Natural killer cell (primary cell): ENCODE results near the gene L3MBTL2. TPM values are rescaled to one million over a fixed set of nuclear protein-coding genes. Genes with fewer than 3 reads are reported as not detected.
A peak's percentile ranks its signal among the peaks of the same experiment; 100 is the strongest.

ENCODE experiments used
- ATAC-seq, 3 donors: fragments of 150-1000 bp in 2 of 3; fragments of 200-7000 bp in 1 of 3; cut with Tn5 transposase; 1 replicate in 1 of 3; 2 replicates in 2 of 3; pipeline ENCODE4 v1.10.0; 2021; ENCODE audit warnings: mild to moderate bottlenecking in 2 of 3, moderate library complexity in 2 of 3
- DNase-seq, 2 donors: peaks; one replicate each; pipeline versions ENCODE4 v3.0.0 to v3.0.0-alpha.2; 2013 to 2021; ENCODE audit warnings: mixed read lengths in 1 of 2
- H3K27ac ChIP-seq: one replicate; pipeline ENCODE4 v1.5.1; 2013; ENCODE audit warnings: mild to moderate bottlenecking, low read length
- H3K27me3 ChIP-seq: one replicate; pipeline ENCODE4 v1.6.1; 2013; ENCODE audit warnings: low read length; ENCODE audit not compliant: control insufficient read depth, insufficient read depth
- H3K36me3 ChIP-seq: one replicate; pipeline ENCODE4 v1.6.1; 2013; ENCODE audit warnings: low read length; ENCODE audit not compliant: control insufficient read depth, insufficient read depth
- H3K4me1 ChIP-seq: one replicate; pipeline ENCODE4 v1.6.1; 2013; ENCODE audit warnings: low read length; ENCODE audit not compliant: control insufficient read depth, insufficient read depth
- H3K4me3 ChIP-seq: one replicate; pipeline ENCODE4 v1.5.1; 2013; ENCODE audit warnings: low read length
- H3K9me3 ChIP-seq: one replicate; pipeline ENCODE4 v1.6.1; 2013; ENCODE audit warnings: low read length; ENCODE audit not compliant: control insufficient read depth, insufficient read depth
- H3K27ac Mint-ChIP-seq, 2 donors: one replicate each; pipeline ENCODE4 v1.8.0; 2022; ENCODE audit warnings: mild to moderate bottlenecking in 2 of 2, mixed read lengths in 2 of 2, moderate library complexity in 1 of 2
- H3K27me3 Mint-ChIP-seq, 2 donors: one replicate each; pipeline ENCODE4 v1.8.0; 2022; ENCODE audit warnings: low read depth in 2 of 2, mixed read lengths in 2 of 2
- H3K36me3 Mint-ChIP-seq: one replicate; pipeline ENCODE4 v1.8.0; 2022; ENCODE audit warnings: mixed read lengths
- H3K4me1 Mint-ChIP-seq, 2 donors: one replicate each; pipeline ENCODE4 v1.8.0; 2022; ENCODE audit warnings: mixed read lengths in 2 of 2
- H3K4me3 Mint-ChIP-seq: one replicate; pipeline ENCODE4 v1.8.0; 2022; ENCODE audit warnings: mild to moderate bottlenecking, moderate library complexity, mixed read lengths
- H3K9me3 Mint-ChIP-seq, 2 donors: one replicate each; pipeline ENCODE4 v1.8.0; 2022; ENCODE audit warnings: mixed read lengths in 2 of 2
- CTCF ChIP-seq: fragments of 200-600 bp; IDR thresholded peaks from one replicate; pipeline ENCODE4 v1.8.0; 2022; ENCODE audit warnings: antibody characterized with exemption
- WGBS: methylation state at CpG from one replicate; pipeline ENCODE4 v1.1.7; 2013; ENCODE audit warnings: missing lambda C conversion rate; ENCODE audit not compliant: insufficient coverage; 5-methylcytosine and 5-hydroxymethylcytosine counted together
- intact Hi-C: fragments of 100-400 bp; cut with micrococcal nuclease; formaldehyde crosslinking; loops from one replicate; pipeline ENCODE4 v1.14.2; 2022
- total RNA-seq, 4 donors: library from RNA; stranded (reverse); fragments of 120-200 nt in 1 of 4; gene quantifications; one replicate each; pipeline versions ENCODE4 v1.2.3 to v1.2.4, GENCODE V29; 2013 to 2022

L3MBTL2 gene
- total RNA-seq, 3 donors from 2014 or later (not counting 1 experiment from before 2014, with no cell fraction given) = 25.2 to 32.1 (median 31.7) TPM

- 100% methylated on average over 3 of the region's 3 CpGs for WGBS
Observed at GRCh38 chr22:41171996-41172395, 33.1 kb upstream of the L3MBTL2 start.

GRCh38 chr22:41175546-41175945 is 29.6 kb upstream of the L3MBTL2 start:
- intact Hi-C loops = no loop called here
- Mint-ChIP-seq H3K4me1 (peaks cover 0 to 4% of the 10 kb centered on the region in 2 donors), H3K36me3 (peaks cover 8% of the 10 kb centered on the region), H3K4me3 (no peak overlapping the region), H3K27me3 (no peaks in the 10 kb centered on the region), H3K9me3 (no peaks in the 10 kb centered on the region), H3K27ac (no peak overlapping the region)
- peaks cover 85% of the 10 kb centered on the region for H3K36me3 ChIP-seq
- ATAC-seq (no peak), DNase-seq (no peak)
- no peak overlapping the region for H3K27ac ChIP-seq
- no peak for TF ChIP-seq CTCF
- no peaks in the 10 kb centered on the region for H3K4me1 ChIP-seq
- no peaks in the 10 kb centered on the region for H3K27me3 ChIP-seq
- no peaks in the 10 kb centered on the region for H3K9me3 ChIP-seq
- WGBS = 66% methylated on average over 2 of the region's 2 CpGs
- H3K4me3 ChIP-seq = no peak overlapping the region

More at GRCh38 chr22:41171996-41172395, 33.1 kb upstream of the L3MBTL2 start:
- no peak for DNase-seq
- Mint-ChIP-seq H3K4me1 (no peaks in the 10 kb centered on the region), H3K9me3 (no peaks in the 10 kb centered on the region), H3K4me3 (no peak overlapping the region), H3K27ac (peak overlapping the region in 1 of 2 donors; percentile 26), H3K27me3 (no peaks in the 10 kb centered on the region), H3K36me3 (peaks cover 24% of the 10 kb centered on the region)
- Histone ChIP-seq H3K36me3 (peaks cover 88% of the 10 kb centered on the region), H3K27me3 (no peaks in the 10 kb centered on the region), H3K4me3 (no peak overlapping the region), H3K4me1 (no peaks in the 10 kb centered on the region), H3K27ac (no peak overlapping the region), H3K9me3 (no peaks in the 10 kb centered on the region)
- intact Hi-C loops = no loop called here
- no peak for ATAC-seq
- TF ChIP-seq CTCF = no peak

- Histone ChIP-seq H3K4me1 (no peaks in the 10 kb centered on the region), H3K27me3 (no peaks in the 10 kb centered on the region), H3K9me3 (no peaks in the 10 kb centered on the region), H3K4me3 (no peak overlapping the region), H3K36me3 (peaks cover 72% of the 10 kb centered on the region), H3K27ac (no peak overlapping the region)
- ATAC-seq (no peak), DNase-seq (no peak)
- 96% methylated on average over 15 of the region's 15 CpGs for WGBS
- TF ChIP-seq CTCF = no peak
- no peaks in the 10 kb centered on the region for H3K27me3 Mint-ChIP-seq
- peaks cover 8% of the 10 kb centered on the region for H3K36me3 Mint-ChIP-seq
- peak overlapping the region in 1 of 2 donors; percentile 25 for H3K27ac Mint-ChIP-seq
- H3K4me3 Mint-ChIP-seq = no peak overlapping the region
- intact Hi-C loops = no loop called here
- no peaks in the 10 kb centered on the region for H3K9me3 Mint-ChIP-seq
- H3K4me1 Mint-ChIP-seq = peaks cover 8 to 13% of the 10 kb centered on the region in 2 donors
Observed at GRCh38 chr22:41177040-41177621, 28.0 kb upstream of the L3MBTL2 start.
